Measurements from ENCODE around the gene DUS1L.

Gene DUS1L

DNA sequence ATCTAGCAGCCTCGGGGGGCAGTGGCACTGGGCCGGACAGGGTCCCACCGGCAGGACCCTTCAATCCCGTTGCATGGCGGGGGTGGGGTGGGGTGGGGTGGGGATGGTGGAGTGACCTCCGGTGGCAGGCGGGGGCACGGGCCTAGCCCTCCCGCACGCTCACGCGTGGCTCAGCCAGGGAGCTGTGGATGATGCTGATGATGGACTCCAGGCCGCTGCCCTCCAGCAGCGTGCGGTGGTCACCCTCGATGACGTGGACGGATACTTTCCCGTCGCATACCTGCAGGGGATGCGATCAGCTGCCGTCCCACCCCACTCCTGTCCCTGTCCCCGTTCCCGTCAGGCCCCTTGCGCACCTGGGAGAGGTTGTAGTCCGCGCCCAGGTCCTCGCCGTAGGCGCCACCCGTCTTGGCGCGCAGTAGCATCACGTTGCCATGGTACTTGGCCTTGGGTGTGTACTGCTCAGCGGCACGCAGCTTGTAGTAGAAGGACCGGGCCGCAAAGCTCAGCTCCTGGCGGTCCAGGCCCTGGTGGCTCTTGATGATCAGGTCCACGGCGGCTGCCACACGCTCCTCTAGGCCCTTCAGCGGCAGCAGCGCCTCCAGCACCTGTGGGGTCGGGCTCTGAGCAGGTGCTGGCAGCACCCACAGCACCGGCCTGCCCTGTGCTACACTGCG lies 13.5 kb upstream of the DUS1L start:
- H3K4me1 ChIP-seq (ENCODE audit: control insufficient read depth, low read length): peaks cover 17% of the 10 kb centered on the region
- TF ChIP-seq EZH2phosphoT487 (IDR thresholded peaks at IDR 0.05; ENCODE audit: borderline replicate concordance, low read length): no peak
- TF ChIP-seq, protein P1, sequence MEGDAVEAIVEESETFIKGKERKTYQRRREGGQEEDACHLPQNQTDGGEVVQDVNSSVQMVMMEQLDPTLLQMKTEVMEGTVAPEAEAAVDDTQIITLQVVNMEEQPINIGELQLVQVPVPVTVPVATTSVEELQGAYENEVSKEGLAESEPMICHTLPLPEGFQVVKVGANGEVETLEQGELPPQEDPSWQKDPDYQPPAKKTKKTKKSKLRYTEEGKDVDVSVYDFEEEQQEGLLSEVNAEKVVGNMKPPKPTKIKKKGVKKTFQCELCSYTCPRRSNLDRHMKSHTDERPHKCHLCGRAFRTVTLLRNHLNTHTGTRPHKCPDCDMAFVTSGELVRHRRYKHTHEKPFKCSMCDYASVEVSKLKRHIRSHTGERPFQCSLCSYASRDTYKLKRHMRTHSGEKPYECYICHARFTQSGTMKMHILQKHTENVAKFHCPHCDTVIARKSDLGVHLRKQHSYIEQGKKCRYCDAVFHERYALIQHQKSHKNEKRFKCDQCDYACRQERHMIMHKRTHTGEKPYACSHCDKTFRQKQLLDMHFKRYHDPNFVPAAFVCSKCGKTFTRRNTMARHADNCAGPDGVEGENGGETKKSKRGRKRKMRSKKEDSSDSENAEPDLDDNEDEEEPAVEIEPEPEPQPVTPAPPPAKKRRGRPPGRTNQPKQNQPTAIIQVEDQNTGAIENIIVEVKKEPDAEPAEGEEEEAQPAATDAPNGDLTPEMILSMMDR (IDR thresholded peaks at IDR 0.05; ENCODE audit: low read depth, low read length, poor library complexity, severe bottlenecking): no peak
- no peak overlapping the region for H3K4me2 ChIP-seq (ENCODE audit: low read length)
- no peaks in the 10 kb centered on the region for H3K9me3 ChIP-seq (ENCODE audit: control insufficient read depth, insufficient read depth, low read length)
- H3K36me3 ChIP-seq (ENCODE audit: control insufficient read depth, low read length): peaks cover 60% of the 10 kb centered on the region
- H3K9me2 ChIP-seq (replicated peaks; ENCODE audit: control insufficient read depth, low read length): no peaks in the 10 kb centered on the region
- H3K27ac ChIP-seq (ENCODE audit: low read depth, low read length): no peak overlapping the region
- peaks cover 14% of the 10 kb centered on the region for H3F3A ChIP-seq (ENCODE audit: control insufficient read depth, insufficient read depth)
- peaks cover 3% of the 10 kb centered on the region; the same call in 1 of the 2 replicates for H4K20me1 ChIP-seq (ENCODE audit: control insufficient read depth, insufficient read depth, low read depth, low read length)
- H3K79me2 ChIP-seq (ENCODE audit: control insufficient read depth, low read length): no peaks in the 10 kb centered on the region
- peaks cover 3% of the 10 kb centered on the region; the same call in 1 of the 2 replicates for H3K27me3 ChIP-seq (ENCODE audit: control insufficient read depth, low read length)
- no peak overlapping the region for H3K4me3 ChIP-seq (ENCODE audit: low read length)

DNA sequence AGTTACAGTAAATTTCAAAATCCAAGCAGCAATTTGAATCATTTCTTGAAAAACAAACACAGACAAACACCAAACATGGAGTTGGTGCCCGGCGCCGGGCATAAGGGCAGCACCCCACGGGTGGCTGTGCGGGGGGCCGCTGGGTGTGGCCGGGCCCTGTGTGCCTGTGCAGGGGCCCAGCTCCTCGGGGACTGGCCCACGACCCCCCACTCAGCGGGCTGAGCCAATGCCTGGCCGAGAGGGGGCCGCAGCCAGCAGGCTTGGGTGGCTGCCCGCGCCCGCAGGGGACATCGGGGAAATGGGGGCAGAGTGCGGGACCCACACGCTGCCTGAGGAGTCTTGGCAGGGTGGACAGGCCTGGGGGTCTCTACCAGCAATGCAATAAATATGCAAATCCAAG lies 12.8 kb upstream of the DUS1L start:
- peaks cover 17% of the 10 kb centered on the region for H3K4me1 ChIP-seq (ENCODE audit: control insufficient read depth, low read length)
- H4K20me1 ChIP-seq (ENCODE audit: control insufficient read depth, insufficient read depth, low read depth, low read length): peaks cover 3% of the 10 kb centered on the region; the same call in 1 of the 2 replicates
- peaks cover 14% of the 10 kb centered on the region for H3F3A ChIP-seq (ENCODE audit: control insufficient read depth, insufficient read depth)
- no peaks in the 10 kb centered on the region for H3K79me2 ChIP-seq (ENCODE audit: control insufficient read depth, low read length)
- H3K27ac ChIP-seq (ENCODE audit: low read depth, low read length): no peak overlapping the region
- no peaks in the 10 kb centered on the region for H3K9me2 ChIP-seq (replicated peaks; ENCODE audit: control insufficient read depth, low read length)
- TF ChIP-seq, protein P1 (IDR thresholded peaks at IDR 0.05; ENCODE audit: low read depth, low read length, poor library complexity, severe bottlenecking): no peak
- TF ChIP-seq EZH2phosphoT487 (IDR thresholded peaks at IDR 0.05; ENCODE audit: borderline replicate concordance, low read length): no peak
- H3K4me3 ChIP-seq (ENCODE audit: low read length): no peak overlapping the region
- H3K9me3 ChIP-seq (ENCODE audit: control insufficient read depth, insufficient read depth, low read length): no peaks in the 10 kb centered on the region
- H3K27me3 ChIP-seq (ENCODE audit: control insufficient read depth, low read length): peaks cover 3% of the 10 kb centered on the region; the same call in 1 of the 2 replicates
- no peak overlapping the region for H3K4me2 ChIP-seq (ENCODE audit: low read length)
- peaks cover 53% of the 10 kb centered on the region for H3K36me3 ChIP-seq (ENCODE audit: control insufficient read depth, low read length)

DNA sequence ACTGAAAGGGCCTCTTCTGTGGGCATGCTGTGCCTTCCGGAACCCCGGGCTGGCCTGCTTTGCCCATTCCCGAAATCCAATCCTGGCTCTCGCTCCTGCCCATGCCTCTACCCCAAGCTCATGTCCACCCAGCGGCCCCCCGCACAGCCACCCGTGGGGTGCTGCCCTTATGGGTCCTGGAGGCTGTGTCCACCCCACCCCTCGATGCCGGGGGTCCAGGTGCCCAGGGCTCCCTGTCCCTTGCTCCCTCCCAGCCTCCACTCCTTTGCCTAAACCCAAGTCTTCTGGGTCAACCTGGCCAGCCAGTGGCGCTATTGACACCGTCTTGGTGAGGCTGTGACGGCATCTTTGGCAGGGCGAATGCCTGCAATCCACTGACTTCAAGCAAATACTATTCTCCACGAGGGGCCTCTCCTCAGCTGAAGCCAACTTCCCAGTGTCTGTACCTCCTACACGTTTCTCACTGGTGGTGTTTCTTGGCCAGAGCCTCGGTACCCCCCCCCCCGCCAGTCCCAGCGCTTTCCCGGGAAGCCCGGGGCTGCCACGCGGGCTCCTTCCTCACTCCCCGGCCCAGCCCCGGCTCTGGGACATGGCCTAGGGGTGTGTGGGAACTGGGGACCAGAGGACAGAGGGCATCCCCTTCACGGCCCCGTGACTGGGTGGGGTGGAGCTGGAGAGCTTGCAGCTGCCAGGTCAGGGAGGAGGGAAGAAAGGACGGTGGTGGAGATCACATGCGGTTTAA lies 12.2 kb upstream of the DUS1L start:
- peaks cover 46% of the 10 kb centered on the region for H3K36me3 ChIP-seq (ENCODE audit: control insufficient read depth, low read length)

More for the DNA sequence above, 12.2 kb upstream of the DUS1L start:
- no peak for TF ChIP-seq EZH2phosphoT487 (IDR thresholded peaks at IDR 0.05; ENCODE audit: borderline replicate concordance, low read length)
- TF ChIP-seq, protein P1 (IDR thresholded peaks at IDR 0.05; ENCODE audit: low read depth, low read length, poor library complexity, severe bottlenecking): no peak
- H3K9me3 ChIP-seq (ENCODE audit: control insufficient read depth, insufficient read depth, low read length): no peaks in the 10 kb centered on the region
- no peaks in the 10 kb centered on the region for H3K79me2 ChIP-seq (ENCODE audit: control insufficient read depth, low read length)
- peaks cover 17% of the 10 kb centered on the region for H3K4me1 ChIP-seq (ENCODE audit: control insufficient read depth, low read length)
- H3K9me2 ChIP-seq (replicated peaks; ENCODE audit: control insufficient read depth, low read length): no peaks in the 10 kb centered on the region
- peaks cover 14% of the 10 kb centered on the region for H3F3A ChIP-seq (ENCODE audit: control insufficient read depth, insufficient read depth)
- H3K4me2 ChIP-seq (ENCODE audit: low read length): no peak overlapping the region
- H3K4me3 ChIP-seq (ENCODE audit: low read length): no peak overlapping the region
- peaks cover 3% of the 10 kb centered on the region; the same call in 1 of the 2 replicates for H3K27me3 ChIP-seq (ENCODE audit: control insufficient read depth, low read length)
- H3K27ac ChIP-seq (ENCODE audit: low read depth, low read length): no peak overlapping the region
- H4K20me1 ChIP-seq (ENCODE audit: control insufficient read depth, insufficient read depth, low read depth, low read length): peaks cover 3% of the 10 kb centered on the region; the same call in 1 of the 2 replicates

Data from DOHH2 (cell line).